Jurkat, Clone E6-1 (cell line): ENCODE measurements around the gene CSNK2B.
A peak's percentile ranks its signal among the peaks of the same experiment; 100 is the strongest.

Source experiments
- DNase-seq: peaks from one replicate; pipeline ENCODE4 v3.0.0-alpha.2; 2011; ENCODE audit warnings: low read depth, low spot score
- H3K4me3 ChIP-seq: 2 replicates; pipeline ENCODE4 v1.5.1; 2011; ENCODE audit warnings: mild to moderate bottlenecking, low read length, control low read depth, moderate library complexity

CSNK2B gene

GRCh38 chr6:31681135-31681671, 15.3 kb downstream of the CSNK2B start:
- no peak for DNase-seq
- no peak overlapping the region for H3K4me3 ChIP-seq

GRCh38 chr6:31683591-31683990, 17.7 kb downstream of the CSNK2B start:
- no peak overlapping the region for H3K4me3 ChIP-seq
- DNase-seq, result no peak

- DNase-seq, result no peak
- no peak overlapping the region for H3K4me3 ChIP-seq
Observed at GRCh38 chr6:31686483-31686882, 20.6 kb downstream of the CSNK2B start.

- H3K4me3 ChIP-seq, result no peak overlapping the region
- DNase-seq, result no peak
Observed at GRCh38 chr6:31687321-31687720, 21.4 kb downstream of the CSNK2B start.

GRCh38 chr6:31687860-31688693, 22.2 kb downstream of the CSNK2B start:
- no peak overlapping the region for H3K4me3 ChIP-seq
- no peak for DNase-seq

GRCh38 chr6:31689249-31690110, 23.6 kb downstream of the CSNK2B start:
- DNase-seq, result no peak
- no peak overlapping the region for H3K4me3 ChIP-seq

GRCh38 chr6:31690231-31691077, 24.6 kb downstream of the CSNK2B start:
- H3K4me3 ChIP-seq, result no peak overlapping the region
- no peak for DNase-seq

- no peak for DNase-seq
- no peak overlapping the region for H3K4me3 ChIP-seq
Observed at GRCh38 chr6:31691078-31691463, 25.2 kb downstream of the CSNK2B start.

- no peak overlapping the region for H3K4me3 ChIP-seq
- no peak for DNase-seq
Observed at GRCh38 chr6:31691564-31692108, 25.8 kb downstream of the CSNK2B start.

GRCh38 chr6:31692353-31692752, 26.5 kb downstream of the CSNK2B start:
- DNase-seq, result no peak
- H3K4me3 ChIP-seq, result no peak overlapping the region

- no peak overlapping the region for H3K4me3 ChIP-seq
- DNase-seq, result no peak
Observed at GRCh38 chr6:31692886-31693285, 27.0 kb downstream of the CSNK2B start.

- DNase-seq, result no peak
- no peak overlapping the region for H3K4me3 ChIP-seq
Observed at GRCh38 chr6:31693535-31693934, 27.7 kb downstream of the CSNK2B start.

- H3K4me3 ChIP-seq, result no peak overlapping the region
- no peak for DNase-seq
Observed at GRCh38 chr6:31697555-31697954, 31.7 kb downstream of the CSNK2B start.

- no peak overlapping the region for H3K4me3 ChIP-seq
Observed at GRCh38 chr6:31700740-31701401, 35.0 kb downstream of the CSNK2B start.

GRCh38 chr6:31701666-31702404, 36.0 kb downstream of the CSNK2B start:
- peak overlapping the region; percentile 77 for H3K4me3 ChIP-seq
- no peak for DNase-seq

More at GRCh38 chr6:31700740-31701401, 35.0 kb downstream of the CSNK2B start:
- no peak for DNase-seq

- DNase-seq, result no peak
- H3K4me3 ChIP-seq, result peak overlapping the region; percentile 77
Observed at GRCh38 chr6:31702405-31702818, 36.5 kb downstream of the CSNK2B start.

- H3K4me3 ChIP-seq, result peak within 1 kb of the TSS; percentile 77
- DNase-seq, result peak; percentile 98
Observed at GRCh38 chr6:31702819-31703716, 37.2 kb downstream of the CSNK2B start, which contains the start of gene ABHD16A. TSS of gene ABHD16A (minus strand) at chr6:31703324. CDS start at chr6:31703281, 43 bp downstream.
